ENCODE data around the gene CELSR2. TPM values are rescaled to one million over a fixed set of nuclear protein-coding genes. Genes with fewer than 3 reads are reported as not detected.
"Not testable (repeated sequence)": the region's sequence is repeated elsewhere in the genome, so short reads cannot be mapped to it uniquely, and the experiment has no call there.

The CELSR2 gene
- total and polyA plus RNA-seq, 9 donors = 0.90 to 17.1 (median 3.1) TPM

- peak in 2 of 5 donors; percentile 17 to 52 for DNase-seq
Measured at GRCh38 chr1:109214695-109215623, 34.4 kb upstream of the CELSR2 start.

GRCh38 chr1:109216662-109217061, 32.7 kb upstream of the CELSR2 start:
- no peak overlapping the region for H3K4me3 ChIP-seq
- DNase-seq = no peak
- peaks cover 4% of the 10 kb centered on the region for H3K4me1 ChIP-seq (ENCODE audit: insufficient read depth)
- intact Hi-C loops (cut with DNase I) = loop anchor here in 1 of 4 donors (10.0 kb wide), 1 partner anchor 68 kb away; the partner anchor contains the start of gene PSRC1
- TF ChIP-seq POLR2A (IDR thresholded peaks at IDR 0.05) (no peak), CTCF (IDR thresholded peaks at IDR 0.05) (no peak), EP300 (IDR thresholded peaks at IDR 0.05) (no peak)
- no peaks in the 10 kb centered on the region for H3K36me3 ChIP-seq
- 92 to 94% (median 94%) methylated on average over 4 of the region's 4 CpGs for WGBS, 3 donors
- no peak overlapping the region for H3K27ac ChIP-seq
- no peaks in the 10 kb centered on the region for H3K27me3 ChIP-seq
- H3K9me3 ChIP-seq = no peaks in the 10 kb centered on the region

More at GRCh38 chr1:109214695-109215623, 34.4 kb upstream of the CELSR2 start:
- Histone ChIP-seq H3K27me3 (no peaks in the 10 kb centered on the region), H3K36me3 (no peaks in the 10 kb centered on the region), H3K4me3 (peak overlapping the region; percentile 81), H3K9me3 (no peaks in the 10 kb centered on the region), H3K27ac (peak overlapping the region in 1 of 2 donors; percentile 87), H3K4me1 (ENCODE audit: insufficient read depth) (peaks cover 4% of the 10 kb centered on the region)
- TF ChIP-seq EP300 (IDR thresholded peaks at IDR 0.05) = no peak
- TF ChIP-seq CTCF (IDR thresholded peaks at IDR 0.05) = no peak
- TF ChIP-seq POLR2A (IDR thresholded peaks at IDR 0.05) = no peak
- intact Hi-C loops (cut with DNase I) = loop anchor here in 1 of 4 donors (10.0 kb wide), 1 partner anchor 70 kb away; the partner anchor contains the start of gene PSRC1
- 8% methylated on average over 13 of the region's 13 CpGs for WGBS, 3 donors

- intact Hi-C loops (cut with DNase I) = loop anchor here in 1 of 4 donors (10.0 kb wide), 1 partner anchor 66 kb away; the partner anchor contains the start of gene PSRC1
- Histone ChIP-seq H3K4me3 (no peak overlapping the region), H3K4me1 (ENCODE audit: insufficient read depth) (peaks cover 4% of the 10 kb centered on the region), H3K27me3 (no peaks in the 10 kb centered on the region), H3K9me3 (no peaks in the 10 kb centered on the region), H3K36me3 (no peaks in the 10 kb centered on the region), H3K27ac (no peak overlapping the region)
- no peak for DNase-seq
- no peak for TF ChIP-seq EP300 (IDR thresholded peaks at IDR 0.05)
- TF ChIP-seq POLR2A (IDR thresholded peaks at IDR 0.05) = no peak
- TF ChIP-seq CTCF (IDR thresholded peaks at IDR 0.05) = no peak
- WGBS, 3 donors = 66 to 68% (median 68%) methylated on average over 3 of the region's 3 CpGs
Measured at GRCh38 chr1:109218516-109218915, 30.8 kb upstream of the CELSR2 start.

GRCh38 chr1:109221201-109221600, 28.1 kb upstream of the CELSR2 start:
- DNase-seq; H3K4me3 ChIP-seq; H3K27me3 ChIP-seq; H3K27ac ChIP-seq; H3K9me3 ChIP-seq; intact Hi-C loops (cut with DNase I); H3K4me1 ChIP-seq (ENCODE audit: insufficient read depth); H3K36me3 ChIP-seq: not testable (repeated sequence)
- WGBS, 3 donors = 97% methylated on average over 9 of the region's 9 CpGs

- no peaks in the 10 kb centered on the region for H3K27me3 ChIP-seq
- H3K27ac ChIP-seq = no peak overlapping the region
- H3K4me1 ChIP-seq (ENCODE audit: insufficient read depth) = no peaks in the 10 kb centered on the region
- H3K4me3 ChIP-seq = no peak overlapping the region
- TF ChIP-seq POLR2A (IDR thresholded peaks at IDR 0.05) = no peak
- no peak for TF ChIP-seq EP300 (IDR thresholded peaks at IDR 0.05)
- TF ChIP-seq CTCF (IDR thresholded peaks at IDR 0.05) = no peak
- no peak for DNase-seq
- H3K36me3 ChIP-seq = no peaks in the 10 kb centered on the region
- no peaks in the 10 kb centered on the region for H3K9me3 ChIP-seq
- intact Hi-C loops (cut with DNase I) = no loop called here
- WGBS, 3 donors = 85 to 89% (median 86%) methylated on average over 3 of the region's 3 CpGs
Measured at GRCh38 chr1:109225308-109225707, 24.0 kb upstream of the CELSR2 start.
